Measurements from ENCODE around the gene PSTPIP1.

PSTPIP1 gene

GRCh38 chr15:77001966-77002365 is 7.0 kb downstream of the PSTPIP1 start:
- DNase-seq, result no peak

GRCh38 chr15:77002436-77002835 is 7.5 kb downstream of the PSTPIP1 start:
- DNase-seq, result no peak

- peak; percentile 62 for DNase-seq
Observed at GRCh38 chr15:77002954-77003912, 8.3 kb downstream of the PSTPIP1 start.

- DNase-seq, result no peak
Observed at GRCh38 chr15:77004189-77004588, 9.3 kb downstream of the PSTPIP1 start.

GRCh38 chr15:77009176-77009575 is 14.2 kb downstream of the PSTPIP1 start:
- no peak for DNase-seq

- no peak for DNase-seq
Observed at GRCh38 chr15:77009646-77010311, 14.9 kb downstream of the PSTPIP1 start.

GRCh38 chr15:77010312-77010686 is 15.4 kb downstream of the PSTPIP1 start:
- DNase-seq, result no peak

GRCh38 chr15:77010857-77011256 is 15.9 kb downstream of the PSTPIP1 start:
- DNase-seq, result no peak

GRCh38 chr15:77012117-77012712 is 17.3 kb downstream of the PSTPIP1 start:
- no peak for DNase-seq

- no peak for DNase-seq
Observed at GRCh38 chr15:77012868-77013267, 17.9 kb downstream of the PSTPIP1 start.

- peak; percentile 76 for DNase-seq
Observed at GRCh38 chr15:77013776-77014131, 18.8 kb downstream of the PSTPIP1 start.

- no peak for DNase-seq
Observed at GRCh38 chr15:77014132-77015081, 19.5 kb downstream of the PSTPIP1 start.

GRCh38 chr15:77015646-77016320 is 20.9 kb downstream of the PSTPIP1 start:
- DNase-seq, result no peak

GRCh38 chr15:77016321-77016695 is 21.4 kb downstream of the PSTPIP1 start:
- no peak for DNase-seq

- DNase-seq, result no peak
Observed at GRCh38 chr15:77017091-77017660, 22.2 kb downstream of the PSTPIP1 start.

GRCh38 chr15:77017761-77018720 is 23.1 kb downstream of the PSTPIP1 start:
- no peak for DNase-seq

GRCh38 chr15:77018796-77019505 is 24.0 kb downstream of the PSTPIP1 start:
- no peak for DNase-seq

- DNase-seq, result peak; percentile 34
Observed at GRCh38 chr15:77019521-77020331, 24.8 kb downstream of the PSTPIP1 start.

Measured in stimulated activated CD4-positive, alpha-beta T cell treated with anti-CD3 and anti-CD28 coated beads, Interleukin-12 subunit alpha, Interleukin-12 subunit beta, amount 100 ng/mL, for 4 hours (primary cell).